Mesendoderm (in vitro differentiated cells): ENCODE data around the gene KCNJ2.

Experiments used
- DNase-seq: peaks from one replicate; pipeline ENCODE4 v3.0.0; 2013
- H2AK5ac ChIP-seq: 2 replicates; pipeline ENCODE4 v1.6.1; 2013; ENCODE audit warnings: low read length, inconsistent platforms
- H2BK120ac ChIP-seq: 2 replicates; pipeline ENCODE4 v1.6.1; 2013; ENCODE audit warnings: low read depth, mild to moderate bottlenecking, low read length, moderate library complexity, mixed read lengths
- H2BK15ac ChIP-seq: replicated peaks from 2 replicates; pipeline ENCODE4 v1.6.1; 2013; ENCODE audit warnings: low read depth, mild to moderate bottlenecking, moderate library complexity
- H2BK5ac ChIP-seq: 2 replicates; pipeline ENCODE4 v1.6.1; 2013; ENCODE audit warnings: low read length, inconsistent platforms
- H3K18ac ChIP-seq: 2 replicates; pipeline ENCODE4 v1.6.1; 2013; ENCODE audit warnings: mild to moderate bottlenecking, low read length, mixed read lengths
- H3K23ac ChIP-seq: one replicate; pipeline ENCODE4 v1.6.1; 2013; ENCODE audit warnings: low read length
- H3K27ac ChIP-seq: 2 replicates; pipeline ENCODE4 v1.5.1; 2013; ENCODE audit warnings: low read depth, mild to moderate bottlenecking, inconsistent platforms, low read length, moderate library complexity
- H3K27me3 ChIP-seq: 2 replicates; pipeline ENCODE4 v1.6.1; 2013; ENCODE audit warnings: low read length, control low read depth, mild to moderate bottlenecking, inconsistent platforms; ENCODE audit not compliant: insufficient read depth, poor library complexity
- H3K36me3 ChIP-seq: 2 replicates; pipeline ENCODE4 v1.6.1; 2013; ENCODE audit warnings: low read length, inconsistent platforms; ENCODE audit not compliant: control insufficient read depth, insufficient read depth
- H3K4ac ChIP-seq: one replicate; pipeline ENCODE4 v1.6.1; 2013; ENCODE audit warnings: low read depth, mild to moderate bottlenecking, low read length, moderate library complexity
- H3K4me1 ChIP-seq: 2 replicates; pipeline ENCODE4 v1.6.1; 2013; ENCODE audit warnings: low read depth, low read length, inconsistent platforms; ENCODE audit not compliant: control insufficient read depth
- H3K4me2 ChIP-seq: 2 replicates; pipeline ENCODE4 v1.6.1; 2013; ENCODE audit warnings: low read length
- H3K4me3 ChIP-seq: 2 replicates; pipeline ENCODE4 v1.5.1; 2013; ENCODE audit warnings: mild to moderate bottlenecking, low read length
- H3K56ac ChIP-seq: one replicate; pipeline ENCODE4 v1.6.1; 2013; ENCODE audit warnings: low read length
- H3K79me1 ChIP-seq: 2 replicates; pipeline ENCODE4 v1.6.1; 2013; ENCODE audit warnings: low read length, inconsistent platforms
- H3K79me2 ChIP-seq: 2 replicates; pipeline ENCODE4 v1.6.1; 2013; ENCODE audit warnings: mild to moderate bottlenecking, low read length; ENCODE audit not compliant: control insufficient read depth, insufficient read depth
- H3K9ac ChIP-seq: 2 replicates; pipeline ENCODE4 v1.6.1; 2013; ENCODE audit warnings: low read length, inconsistent platforms
- H4K5ac ChIP-seq: one replicate; pipeline ENCODE4 v1.6.1; 2013; ENCODE audit warnings: low read length
- H4K8ac ChIP-seq: one replicate; pipeline ENCODE4 v1.6.1; 2013; ENCODE audit warnings: low read depth, mild to moderate bottlenecking, control low read depth, low read length, moderate library complexity
- WGBS: extraction: QIAGEN DNeasy Blood & Tissue Kit; methylation state at CpG from one replicate; pipeline ENCODE4 v1.1.7; 2013; ENCODE audit warnings: low lambda C conversion rate, missing lambda C conversion rate; ENCODE audit not compliant: insufficient coverage; ENCODE audit errors: extremely low coverage; 5-methylcytosine and 5-hydroxymethylcytosine counted together

KCNJ2 gene

GRCh38 chr17:70144260-70144846 lies 25.0 kb upstream of the KCNJ2 start:
- H3K23ac ChIP-seq: no peak overlapping the region
- H2BK15ac ChIP-seq: no peak overlapping the region
- no peaks in the 10 kb centered on the region for H3K27me3 ChIP-seq
- H3K4me3 ChIP-seq: no peak overlapping the region
- H3K27ac ChIP-seq: no peak overlapping the region
- no peak overlapping the region for H3K4ac ChIP-seq
- H3K18ac ChIP-seq: no peak overlapping the region
- no peak overlapping the region for H2BK5ac ChIP-seq
- no peaks in the 10 kb centered on the region for H3K79me2 ChIP-seq
- H4K5ac ChIP-seq: no peak overlapping the region
- no peaks in the 10 kb centered on the region for H3K36me3 ChIP-seq
- H3K4me2 ChIP-seq: no peak overlapping the region
- H3K79me1 ChIP-seq: no peaks in the 10 kb centered on the region
- no peaks in the 10 kb centered on the region for H3K4me1 ChIP-seq
- no peak overlapping the region for H2BK120ac ChIP-seq
- no peak for DNase-seq
- no peak overlapping the region for H3K56ac ChIP-seq
- no peak overlapping the region for H3K9ac ChIP-seq
- no peak overlapping the region for H2AK5ac ChIP-seq
- WGBS: no CpG with 5 or more reads among the region's 6 CpGs
- H4K8ac ChIP-seq: no peak overlapping the region

GRCh38 chr17:70153210-70153609 lies 16.1 kb upstream of the KCNJ2 start:
- no peaks in the 10 kb centered on the region for H3K27me3 ChIP-seq
- no peak overlapping the region for H3K4me3 ChIP-seq
- no peaks in the 10 kb centered on the region for H3K4me1 ChIP-seq
- no peak overlapping the region for H3K4ac ChIP-seq
- no peak overlapping the region for H3K27ac ChIP-seq
- no peak overlapping the region for H3K56ac ChIP-seq
- H3K23ac ChIP-seq: no peak overlapping the region
- H2BK120ac ChIP-seq: no peak overlapping the region
- no peak overlapping the region for H3K9ac ChIP-seq
- no CpG with 5 or more reads among the region's 3 CpGs for WGBS
- H2BK15ac ChIP-seq: no peak overlapping the region
- H3K4me2 ChIP-seq: no peak overlapping the region
- no peaks in the 10 kb centered on the region for H3K36me3 ChIP-seq
- no peak for DNase-seq
- H2AK5ac ChIP-seq: no peak overlapping the region
- H4K5ac ChIP-seq: no peak overlapping the region
- H2BK5ac ChIP-seq: no peak overlapping the region
- no peak overlapping the region for H4K8ac ChIP-seq
- no peaks in the 10 kb centered on the region for H3K79me2 ChIP-seq
- H3K18ac ChIP-seq: no peak overlapping the region
- H3K79me1 ChIP-seq: no peaks in the 10 kb centered on the region

- Histone ChIP-seq H2BK15ac (no peak overlapping the region), H3K79me1 (no peaks in the 10 kb centered on the region), H2BK5ac (no peak overlapping the region), H3K27ac (no peak overlapping the region), H3K79me2 (no peaks in the 10 kb centered on the region), H4K8ac (no peak overlapping the region), H3K36me3 (no peaks in the 10 kb centered on the region), H4K5ac (no peak overlapping the region), H3K4ac (no peak overlapping the region), H3K4me1 (no peaks in the 10 kb centered on the region), H3K4me2 (no peak overlapping the region), H2BK120ac (no peak overlapping the region), H3K23ac (no peak overlapping the region), H3K9ac (no peak overlapping the region), H3K4me3 (no peak overlapping the region), H3K27me3 (no peaks in the 10 kb centered on the region), H3K18ac (no peak overlapping the region), H3K56ac (no peak overlapping the region), H2AK5ac (no peak overlapping the region)
- no CpG with 5 or more reads among the region's 4 CpGs for WGBS
- no peak for DNase-seq
These were observed 12.2 kb upstream of the KCNJ2 start for GRCh38 chr17:70157151-70157550.

GRCh38 chr17:70158180-70158579 lies 11.2 kb upstream of the KCNJ2 start:
- Histone ChIP-seq H3K27me3 (no peaks in the 10 kb centered on the region), H3K27ac (no peak overlapping the region), H3K4me1 (no peaks in the 10 kb centered on the region), H3K4me2 (no peak overlapping the region), H4K8ac (no peak overlapping the region), H3K18ac (no peak overlapping the region), H3K23ac (no peak overlapping the region), H3K9ac (no peak overlapping the region), H2AK5ac (no peak overlapping the region), H2BK120ac (no peak overlapping the region), H2BK5ac (no peak overlapping the region), H4K5ac (no peak overlapping the region), H3K36me3 (no peaks in the 10 kb centered on the region), H2BK15ac (no peak overlapping the region), H3K79me1 (no peaks in the 10 kb centered on the region), H3K4ac (no peak overlapping the region), H3K56ac (no peak overlapping the region), H3K79me2 (no peaks in the 10 kb centered on the region), H3K4me3 (no peak overlapping the region)
- no CpG with 5 or more reads among the region's 4 CpGs for WGBS
- DNase-seq: no peak

- H3K4me2 ChIP-seq: no peak overlapping the region
- no peak overlapping the region for H3K9ac ChIP-seq
- no peak overlapping the region for H3K4ac ChIP-seq
- no peak overlapping the region for H3K18ac ChIP-seq
- no peak overlapping the region for H2BK15ac ChIP-seq
- H3K56ac ChIP-seq: no peak overlapping the region
- no peak overlapping the region for H3K4me3 ChIP-seq
- no peaks in the 10 kb centered on the region for H3K36me3 ChIP-seq
- no peak overlapping the region for H4K5ac ChIP-seq
- no peak overlapping the region for H2BK5ac ChIP-seq
- no peak overlapping the region for H2AK5ac ChIP-seq
- H3K23ac ChIP-seq: no peak overlapping the region
- H3K79me2 ChIP-seq: no peaks in the 10 kb centered on the region
- H3K27ac ChIP-seq: no peak overlapping the region
- no peak overlapping the region for H4K8ac ChIP-seq
- no CpG with 5 or more reads among the region's 6 CpGs for WGBS
- H2BK120ac ChIP-seq: no peak overlapping the region
- H3K79me1 ChIP-seq: no peaks in the 10 kb centered on the region
- DNase-seq: no peak
- H3K4me1 ChIP-seq: no peaks in the 10 kb centered on the region
- H3K27me3 ChIP-seq: no peaks in the 10 kb centered on the region
These were observed 10.7 kb upstream of the KCNJ2 start for GRCh38 chr17:70158591-70158990.

- no peak overlapping the region for H3K4me2 ChIP-seq
- no peak overlapping the region for H4K8ac ChIP-seq
- no peaks in the 10 kb centered on the region for H3K36me3 ChIP-seq
- H3K4me1 ChIP-seq: no peaks in the 10 kb centered on the region
- H3K18ac ChIP-seq: no peak overlapping the region
- H2BK5ac ChIP-seq: no peak overlapping the region
- no peak overlapping the region for H2BK120ac ChIP-seq
- no peak overlapping the region for H3K4ac ChIP-seq
- WGBS: no CpG with 5 or more reads among the region's 2 CpGs
- no peak overlapping the region for H2BK15ac ChIP-seq
- H3K79me2 ChIP-seq: no peaks in the 10 kb centered on the region
- H3K9ac ChIP-seq: no peak overlapping the region
- no peak for DNase-seq
- H2AK5ac ChIP-seq: no peak overlapping the region
- no peak overlapping the region for H4K5ac ChIP-seq
- no peak overlapping the region for H3K56ac ChIP-seq
- H3K4me3 ChIP-seq: no peak overlapping the region
- no peaks in the 10 kb centered on the region for H3K79me1 ChIP-seq
- no peak overlapping the region for H3K27ac ChIP-seq
- H3K27me3 ChIP-seq: no peaks in the 10 kb centered on the region
- H3K23ac ChIP-seq: no peak overlapping the region
These were observed 9.4 kb upstream of the KCNJ2 start for GRCh38 chr17:70159980-70160379.
